K562 (cell line): ENCODE measurements around the gene VPS37D. TPM values are rescaled to one million over a fixed set of nuclear protein-coding genes. Genes with fewer than 3 reads are reported as not detected.

Experiments used
- ATAC-seq: fragments of 200-7000 bp; cut with Tn5 transposase; 3 replicates; pipeline ENCODE4 v1.9.1; 2020; ENCODE audit warnings: moderate library complexity
- BruUV-seq: library from RNA; stranded (reverse); fragments of 400-500 nt; replicated peaks from 2 replicates; lab custom pipeline; 2021; lab: Mats Ljungman, UMichigan
- CTCF ChIA-PET: fragments of 300-600 bp; formaldehyde crosslinking; extraction: SDS; loops from one replicate; lab custom pipeline; 2021; ENCODE audit warnings: low intra/inter-chr PET ratio; lab: Yijun Ruan, JAX
- POLR2A ChIA-PET: fragments of 300-600, 350-650 bp; sonication (Branson Sonifier 250); formaldehyde crosslinking; extraction: SDS; loops from one replicate; lab custom pipeline; 2021; ENCODE audit warnings: antibody characterized with exemption, inconsistent platforms; lab: Yijun Ruan, JAX
- DNase-seq, 4 experiments: peaks; one replicate each; pipeline versions ENCODE4 v3.0.0 to v3.0.0-alpha.2; 2011 to 2018; ENCODE audit warnings: low spot score in 3 of 4, mixed read lengths in 3 of 4; ENCODE audit errors: extremely low read depth in 1 of 4
- FAIRE-seq: peaks from 2 replicates; lab custom pipeline; 2011; peaks lifted over from hg19 to GRCh38; lab: Jason Lieb, UNC
- H2AFZ ChIP-seq: 2 replicates; pipeline ENCODE4 v1.6.0; 2011; ENCODE audit warnings: low read depth, low read length, control low read depth, inconsistent platforms
- H3K27ac ChIP-seq: fragments of 200-600 bp; 3 replicates; pipeline ENCODE4 v1.8.0; 2011; ENCODE audit warnings: low read depth, mild to moderate bottlenecking, control low read depth, inconsistent platforms, low read length, moderate library complexity, mixed read lengths; ENCODE audit errors: extremely low read depth
- H3K27me3 ChIP-seq, 2 experiments: fragments of 300-600 bp in 1 of 2; 2 replicates in 1 of 2; 3 replicates in 1 of 2; pipeline versions ENCODE4 v1.6.0 to v1.8.0; 2011; ENCODE audit warnings: inconsistent platforms in 2 of 2, low read length in 2 of 2, mild to moderate bottlenecking in 1 of 2, mixed read lengths in 1 of 2, moderate library complexity in 1 of 2; ENCODE audit not compliant: control insufficient read depth in 2 of 2, insufficient read depth in 2 of 2
- H3K36me3 ChIP-seq: fragments of 300-600 bp; 3 replicates; pipeline ENCODE4 v1.8.0; 2011; ENCODE audit warnings: mild to moderate bottlenecking, low read length, inconsistent platforms; ENCODE audit not compliant: control insufficient read depth, insufficient read depth
- H3K4me1 ChIP-seq, 2 experiments: fragments of 200-600 bp in 1 of 2; replicated peaks in 1 of 2; 2 replicates in 1 of 2; 3 replicates in 1 of 2; pipeline versions ENCODE4 v1.5.1 to v1.8.0; 2011; ENCODE audit warnings: inconsistent platforms in 2 of 2, low read length in 2 of 2, mild to moderate bottlenecking in 1 of 2, mixed read lengths in 1 of 2, moderate library complexity in 1 of 2; ENCODE audit not compliant: control insufficient read depth in 2 of 2, insufficient read depth in 2 of 2
- H3K4me2 ChIP-seq: 2 replicates; pipeline ENCODE4 v1.6.1; 2011; ENCODE audit warnings: low read length, control low read depth, inconsistent platforms, mixed read lengths; ENCODE audit not compliant: insufficient read depth
- H3K4me3 ChIP-seq: fragments of 200-600 bp; sonication (generic), shearing (Covaris generic); 2 replicates; pipeline ENCODE4 v1.5.1; 2016; ENCODE audit warnings: control low read depth, inconsistent platforms
- H3K79me2 ChIP-seq: fragments of 200-600 bp; 3 replicates; pipeline ENCODE4 v1.8.0; 2011; ENCODE audit warnings: low read length, inconsistent platforms; ENCODE audit not compliant: control insufficient read depth, insufficient read depth
- H3K9ac ChIP-seq, 2 experiments: 2 replicates each; pipeline versions ENCODE4 v1.6.0 to v1.6.1; 2011; ENCODE audit warnings: low read depth in 2 of 2, low read length in 2 of 2, control low read depth in 1 of 2, inconsistent platforms in 1 of 2, mild to moderate bottlenecking in 1 of 2, mixed read lengths in 1 of 2; ENCODE audit not compliant: insufficient read depth in 1 of 2
- H3K9me1 ChIP-seq: one replicate; pipeline ENCODE4 v1.6.0; 2011; ENCODE audit warnings: inconsistent platforms, mild to moderate bottlenecking, low read length, moderate library complexity; ENCODE audit not compliant: control insufficient read depth, insufficient read depth
- H3K9me3 ChIP-seq: replicated peaks from 2 replicates; pipeline ENCODE4 v1.5.1; 2011; ENCODE audit warnings: low read depth, low read length, inconsistent platforms; ENCODE audit not compliant: control insufficient read depth, insufficient read depth
- H4K20me1 ChIP-seq: replicated peaks from 2 replicates; pipeline ENCODE4 v1.6.1; 2011; ENCODE audit warnings: low read length, inconsistent platforms, mixed read lengths; ENCODE audit not compliant: control insufficient read depth, insufficient read depth
- ARID2 ChIP-seq: fragments of 450-650 bp; IDR thresholded peaks from 2 replicates; pipeline ENCODE4 v1.6.1; 2017; ENCODE audit warnings: antibody characterized with exemption, mild to moderate bottlenecking
- BCOR ChIP-seq: fragments of 450-650 bp; IDR thresholded peaks from 2 replicates; pipeline ENCODE4 v1.6.1; 2016
- DACH1 ChIP-seq: fragments of 450-650 bp; IDR thresholded peaks from 2 replicates; pipeline ENCODE4 v1.6.1; 2018; ENCODE audit not compliant: partially characterized antibody
- EHMT2 ChIP-seq: fragments of 450-650 bp; IDR thresholded peaks from 2 replicates; pipeline ENCODE4 v1.6.1; 2018; ENCODE audit warnings: antibody characterized with exemption
- HBP1 ChIP-seq: fragments of 450-650 bp; formaldehyde crosslinking; IDR thresholded peaks from 2 replicates; pipeline ENCODE4 v1.4.0; 2022; ENCODE audit warnings: missing genetic modification characterization
- KDM1A ChIP-seq, 2 experiments: fragments of 450-650 bp; IDR thresholded peaks; 2 replicates each; pipeline ENCODE4 v1.6.1; 2016; ENCODE audit warnings: mild to moderate bottlenecking in 2 of 2
- LARP7 ChIP-seq: fragments of 450-650 bp; IDR thresholded peaks from 2 replicates; pipeline ENCODE4 v1.6.1; 2016
- MCM3 ChIP-seq: fragments of 450-650 bp; IDR thresholded peaks from 2 replicates; pipeline ENCODE4 v1.6.1; 2016
- PRPF4 ChIP-seq: fragments of 200-400 bp; formaldehyde crosslinking; IDR thresholded peaks from one replicate; pipeline ENCODE4 v1.6.1; 2017; ENCODE audit warnings: low read length, low read depth, mild to moderate bottlenecking; ENCODE audit not compliant: insufficient read depth, poor library complexity, severe bottlenecking
- THRAP3 ChIP-seq: fragments of 450-650 bp; IDR thresholded peaks from 2 replicates; pipeline ENCODE4 v1.6.1; 2016; ENCODE audit warnings: mild to moderate bottlenecking, inconsistent platforms, borderline replicate concordance
- YBX1 ChIP-seq: fragments of 450-650 bp; IDR thresholded peaks from 2 replicates; pipeline ENCODE4 v1.7.1; 2016; ENCODE audit warnings: mild to moderate bottlenecking
- ZBED1 ChIP-seq: IDR thresholded peaks from 2 replicates; pipeline ENCODE4 v1.6.1; 2014
- ZNF655 ChIP-seq: fragments of 250-450 bp; sonication (Bioruptor Pico); IDR thresholded peaks from 2 replicates; pipeline ENCODE4 v1.5.0; 2021
- WGBS: fragments of 100-300 bp; shearing (Covaris generic); methylation state at CpG from one replicate; pipeline ENCODE4 v1.1.6; 2016; ENCODE audit warnings: low coverage, mixed read lengths; ENCODE audit not compliant: insufficient coverage; ENCODE audit errors: missing lambda C conversion rate; 5-methylcytosine and 5-hydroxymethylcytosine counted together
- in situ Hi-C: fragments of 300-500 bp; cut with MboI; formaldehyde crosslinking; loops from 4 replicates; pipeline ENCODE4 v1.15.0; 2018; ENCODE audit warnings: inconsistent platforms, mixed read lengths
- intact Hi-C: fragments of 100-400 bp; cut with micrococcal nuclease; formaldehyde crosslinking; loops from 2 replicates; pipeline ENCODE4 v1.14.2; 2022
- polyA plus RNA-seq, 8 experiments: library from polyadenylated mRNA; depleted of rRNA in 4 of 8; stranded (reverse) in 5 of 8; unstranded in 3 of 8; fragments of >200 nt; fragmentation: Nextera tagmentation in 2 of 8; fragmentation: Illumina TruSeq in 1 of 8; extraction: Ambion mirVana in 2 of 8; extraction: Trizol in 1 of 8; gene quantifications; 2 replicates each; pipeline versions ENCODE4 v1.2.1 to v1.2.3, GENCODE V29; 2011 to 2014; ENCODE audit warnings: inconsistent platforms in 1 of 8, missing spikeins in 1 of 8
- total RNA-seq, 7 experiments: library from RNA; depleted of rRNA in 6 of 7; stranded (reverse); fragments of >200 nt in 6 of 7; fragmentation: Illumina TruSeq in 2 of 7; extraction: Trizol in 2 of 7; gene quantifications; 2 replicates each; pipeline versions ENCODE4 v1.2.1 to v1.2.3, GENCODE V29; 2011 to 2021; ENCODE audit warnings: low replicate concordance in 1 of 7
- TF ChIP-seq, protein P1 (sequence below): conservative IDR thresholded peaks from 2 replicates; pipeline ENCODE4 v1.6.1; 2011; ENCODE audit warnings: low read depth, mild to moderate bottlenecking, low read length; ENCODE audit not compliant: control insufficient read depth
- TF ChIP-seq, protein P2 (sequence below): fragments of 450-650 bp; formaldehyde crosslinking; conservative IDR thresholded peaks from 2 replicates; pipeline ENCODE4 v1.4.0; 2022; ENCODE audit warnings: mild to moderate bottlenecking, missing genetic modification characterization

The VPS37D gene
- total and polyA plus RNA-seq, 9 of the 15 experiments (the other 6 are each of a cell fraction or from before 2014, with no cell fraction given), result 0.25 to 2.3 (median 1.0) TPM; not detected in 3

DNA sequence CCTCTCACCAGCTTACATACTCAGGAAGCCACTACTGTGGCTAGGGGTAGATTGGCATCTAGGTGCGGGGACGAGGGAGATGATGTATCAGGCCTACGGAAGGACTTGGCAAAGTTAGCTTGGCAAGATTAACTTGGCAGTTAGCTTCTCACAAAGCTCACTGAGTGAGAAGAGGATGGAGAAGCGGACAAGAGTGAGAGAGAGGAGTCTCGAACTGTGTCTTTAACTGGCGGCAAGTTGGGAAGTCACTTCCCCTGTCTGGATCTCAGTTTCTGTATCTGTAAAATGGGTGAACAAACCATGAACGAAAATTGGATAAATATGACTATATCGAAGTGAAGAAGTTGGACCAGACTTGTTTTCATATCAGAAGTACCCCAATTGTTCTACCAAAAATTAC, 33.8 kb upstream of the VPS37D start (continued):
- TF ChIP-seq, protein P1, sequence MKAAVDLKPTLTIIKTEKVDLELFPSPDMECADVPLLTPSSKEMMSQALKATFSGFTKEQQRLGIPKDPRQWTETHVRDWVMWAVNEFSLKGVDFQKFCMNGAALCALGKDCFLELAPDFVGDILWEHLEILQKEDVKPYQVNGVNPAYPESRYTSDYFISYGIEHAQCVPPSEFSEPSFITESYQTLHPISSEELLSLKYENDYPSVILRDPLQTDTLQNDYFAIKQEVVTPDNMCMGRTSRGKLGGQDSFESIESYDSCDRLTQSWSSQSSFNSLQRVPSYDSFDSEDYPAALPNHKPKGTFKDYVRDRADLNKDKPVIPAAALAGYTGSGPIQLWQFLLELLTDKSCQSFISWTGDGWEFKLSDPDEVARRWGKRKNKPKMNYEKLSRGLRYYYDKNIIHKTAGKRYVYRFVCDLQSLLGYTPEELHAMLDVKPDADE, result no peak
- TF ChIP-seq PRPF4, result no peak
- no peak for TF ChIP-seq ZNF655
- TF ChIP-seq BCOR, result peak; percentile 79
- TF ChIP-seq DACH1, result no peak

DNA sequence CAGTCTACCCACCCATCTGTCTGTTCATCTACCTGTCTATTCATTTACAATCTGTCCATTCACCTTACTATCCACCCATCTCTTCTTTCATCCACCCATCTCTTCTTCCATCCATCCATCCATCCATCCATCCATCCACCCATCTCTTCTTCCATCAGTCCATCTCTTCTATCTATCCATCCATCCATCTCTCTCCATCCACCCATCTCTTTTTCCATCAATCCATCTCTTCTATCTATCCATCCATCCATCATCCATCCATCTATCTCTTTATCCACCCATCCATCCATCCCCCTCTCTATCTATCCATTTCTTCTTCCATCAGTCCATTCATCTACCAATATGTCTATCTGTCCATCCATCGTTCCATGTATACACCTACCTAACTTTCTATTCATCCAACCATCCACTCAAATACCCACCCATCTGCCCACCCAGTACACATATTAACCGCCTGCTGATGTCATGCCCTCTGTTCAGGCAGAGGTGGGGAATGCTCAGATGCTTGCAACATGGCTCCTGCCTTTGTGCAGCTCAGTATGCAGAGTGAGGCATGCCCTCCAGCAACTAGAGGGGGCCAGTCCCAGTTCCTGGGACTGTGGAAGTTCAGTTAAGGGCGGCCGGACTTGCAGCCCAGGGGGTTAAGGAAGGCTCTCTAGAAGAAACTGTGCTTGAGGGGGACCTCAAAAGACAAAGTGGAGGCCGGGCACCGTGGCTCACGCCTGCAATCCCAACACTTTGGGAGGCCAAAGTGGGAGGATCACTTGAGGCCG, 32.0 kb upstream of the VPS37D start:
- H3K4me2 ChIP-seq, result no peak overlapping the region
- H3K9me3 ChIP-seq, result no peaks in the 10 kb centered on the region
- H3K9me1 ChIP-seq, result no peaks in the 10 kb centered on the region
- no TSS peak for BruUV-seq
- no peak overlapping the region for H2AFZ ChIP-seq
- in situ Hi-C loops (no loop called here), intact Hi-C loops (no loop called here)
- H3K27me3 ChIP-seq, result peaks cover 16 to 33% of the 10 kb centered on the region in 2 experiments
- no peaks in the 10 kb centered on the region for H3K79me2 ChIP-seq
- no peaks in the 10 kb centered on the region; a peak in 1 of 5 replicates for H3K4me1 ChIP-seq
- ChIA-PET POLR2A (no interaction called here), CTCF (no interaction called here)
- WGBS, result 2% methylated on average over 8 of the region's 8 CpGs
- DNase-seq (no peak), ATAC-seq (peak; percentile 52; the same call in 1 of the 3 replicates), FAIRE-seq (no peak)
- H3K4me3 ChIP-seq, result no peak overlapping the region
- peaks cover 5% of the 10 kb centered on the region; the same call in 1 of the 2 replicates for H4K20me1 ChIP-seq
- H3K36me3 ChIP-seq, result no peaks in the 10 kb centered on the region
- H3K27ac ChIP-seq, result no peak overlapping the region
- peak overlapping the region in 1 of 2 experiments; percentile 33; a peak in 1 of 4 replicates for H3K9ac ChIP-seq
- TF ChIP-seq HBP1 (0 out of 2 replicates have a peak, but pooled peaks have one; percentile 23), YBX1 (peak; percentile 78; the same call in 1 of the 2 replicates), KDM1A (IDR thresholded peaks at IDR 0.05) (peak in 1 of 2 experiments; percentile 32; a peak in 1 of 4 replicates), THRAP3 (no peak), MCM3 (peak; percentile 48; the same call in 1 of the 2 replicates), ZBED1 (no peak), ARID2 (no peak), LARP7 (0 out of 2 replicates have a peak, but pooled peaks have one; percentile 21), EHMT2 (peak; percentile 54; the same call in 1 of the 2 replicates)
- TF ChIP-seq, protein P2, sequence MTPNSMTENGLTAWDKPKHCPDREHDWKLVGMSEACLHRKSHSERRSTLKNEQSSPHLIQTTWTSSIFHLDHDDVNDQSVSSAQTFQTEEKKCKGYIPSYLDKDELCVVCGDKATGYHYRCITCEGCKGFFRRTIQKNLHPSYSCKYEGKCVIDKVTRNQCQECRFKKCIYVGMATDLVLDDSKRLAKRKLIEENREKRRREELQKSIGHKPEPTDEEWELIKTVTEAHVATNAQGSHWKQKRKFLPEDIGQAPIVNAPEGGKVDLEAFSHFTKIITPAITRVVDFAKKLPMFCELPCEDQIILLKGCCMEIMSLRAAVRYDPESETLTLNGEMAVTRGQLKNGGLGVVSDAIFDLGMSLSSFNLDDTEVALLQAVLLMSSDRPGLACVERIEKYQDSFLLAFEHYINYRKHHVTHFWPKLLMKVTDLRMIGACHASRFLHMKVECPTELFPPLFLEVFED (CRISPR knock-in tag), result peak; percentile 55; the same call in 1 of the 2 replicates
